HepG2 (cell line): ENCODE data around the gene CFAP46. TPM values are rescaled to one million over a fixed set of nuclear protein-coding genes. Genes with fewer than 3 reads are reported as not detected.

Source experiments
- ATAC-seq: fragments of 200-7000 bp; cut with Tn5 transposase; 3 replicates; pipeline ENCODE4 v1.9.1; 2020; ENCODE audit warnings: mild to moderate bottlenecking, moderate library complexity
- BruUV-seq: library from RNA; stranded (reverse); fragments of 400-500 nt; replicated peaks from 2 replicates; lab custom pipeline; 2021; lab: Mats Ljungman, UMichigan
- CTCF ChIA-PET: fragments of 300-600 bp; formaldehyde crosslinking; extraction: SDS; loops from one replicate; lab custom pipeline; 2021; ENCODE audit warnings: low total read pairs, inconsistent platforms, low intra/inter-chr PET ratio; lab: Yijun Ruan, JAX
- POLR2A ChIA-PET: fragments of 350-600 bp; sonication (Branson Sonifier 250); formaldehyde crosslinking; loops from one replicate; lab custom pipeline; 2020; ENCODE audit warnings: antibody characterized with exemption, inconsistent platforms; lab: Yijun Ruan, JAX
- DNase-seq: peaks from one replicate; pipeline ENCODE4 v3.0.0-alpha.2; 2015; ENCODE audit warnings: low spot score
- FAIRE-seq: peaks from 3 replicates; lab custom pipeline; 2011; peaks lifted over from hg19 to GRCh38; lab: Jason Lieb, UNC
- H2AFZ ChIP-seq: one replicate; pipeline ENCODE4 v1.6.1; 2011; ENCODE audit warnings: low read length, inconsistent platforms
- H3K27ac ChIP-seq: fragments of 300-600 bp; 3 replicates; pipeline ENCODE4 v1.8.0; 2011; ENCODE audit warnings: mixed run types, mild to moderate bottlenecking, mixed read lengths, low read length, inconsistent platforms; ENCODE audit not compliant: insufficient read depth; ENCODE audit errors: extremely low read length
- H3K27me3 ChIP-seq, 2 experiments: fragments of 200-600 bp in 1 of 2; 2 replicates in 1 of 2; 3 replicates in 1 of 2; pipeline versions ENCODE4 v1.6.0 to v1.8.0; 2011; ENCODE audit warnings: low read length in 2 of 2, mild to moderate bottlenecking in 2 of 2, moderate library complexity in 2 of 2, inconsistent platforms in 1 of 2; ENCODE audit not compliant: insufficient read depth in 2 of 2, control insufficient read depth in 1 of 2
- H3K36me3 ChIP-seq, 2 experiments: fragments of 200-600 bp in 1 of 2; replicated peaks in 1 of 2; 2 replicates in 1 of 2; 3 replicates in 1 of 2; pipeline versions ENCODE4 v1.5.1 to v1.8.0; 2011; ENCODE audit warnings: low read length in 2 of 2, inconsistent platforms in 1 of 2; ENCODE audit not compliant: insufficient read depth in 2 of 2, control insufficient read depth in 1 of 2
- H3K4me1 ChIP-seq: 2 replicates; pipeline ENCODE4 v1.5.1; 2012; ENCODE audit warnings: low read length, inconsistent platforms; ENCODE audit not compliant: insufficient read depth
- H3K4me2 ChIP-seq: 2 replicates; pipeline ENCODE4 v1.6.0; 2011; ENCODE audit warnings: low read depth, low read length, inconsistent platforms
- H3K4me3 ChIP-seq, 3 experiments: fragments of 200-600 bp in 1 of 3; sonication (generic), shearing (Covaris generic) in 1 of 3; replicated peaks in 1 of 3; 2 replicates each; pipeline ENCODE4 v1.5.1; 2011 to 2016; ENCODE audit warnings: low read length in 3 of 3, inconsistent platforms in 2 of 3, low read depth in 2 of 3, mild to moderate bottlenecking in 2 of 3, control low read depth in 1 of 3, mixed read lengths in 1 of 3; ENCODE audit not compliant: insufficient read depth in 1 of 3
- H3K79me2 ChIP-seq: one replicate; pipeline ENCODE4 v1.6.1; 2011; ENCODE audit warnings: low read length, inconsistent platforms; ENCODE audit not compliant: insufficient read depth
- H3K9ac ChIP-seq: 2 replicates; pipeline ENCODE4 v1.6.0; 2011; ENCODE audit warnings: mild to moderate bottlenecking, low read depth, low read length, inconsistent platforms; ENCODE audit not compliant: insufficient read depth
- H3K9me3 ChIP-seq: 2 replicates; pipeline ENCODE4 v1.5.1; 2012; ENCODE audit warnings: mild to moderate bottlenecking, low read length
- H4K20me1 ChIP-seq: 2 replicates; pipeline ENCODE4 v1.6.0; 2011; ENCODE audit warnings: inconsistent platforms, mild to moderate bottlenecking, low read length, moderate library complexity; ENCODE audit not compliant: insufficient read depth
- DDIT3 ChIP-seq: sonication (generic); formaldehyde crosslinking; IDR thresholded peaks from 2 replicates; pipeline ENCODE4 v1.4.0; 2020; ENCODE audit warnings: mild to moderate bottlenecking, missing genetic modification reagents
- EHMT2 ChIP-seq: fragments of 200-600 bp; sonication (generic); IDR thresholded peaks from 2 replicates; pipeline ENCODE4 v1.7.0; 2017; ENCODE audit warnings: antibody characterized with exemption, low read depth, low read length, borderline replicate concordance
- FOXK1 ChIP-seq: sonication (generic); formaldehyde crosslinking; IDR thresholded peaks from 2 replicates; pipeline ENCODE4 v1.4.0; 2020; ENCODE audit warnings: low read depth, missing genetic modification reagents, borderline replicate concordance
- MEIS1 ChIP-seq: sonication (generic); formaldehyde crosslinking; IDR thresholded peaks from 2 replicates; pipeline ENCODE4 v1.9.0; 2021; ENCODE audit warnings: mild to moderate bottlenecking, missing genetic modification reagents, moderate library complexity, borderline replicate concordance
- NFATC3 ChIP-seq: sonication (generic); formaldehyde crosslinking; IDR thresholded peaks from 2 replicates; pipeline ENCODE4 v1.5.1; 2020; ENCODE audit warnings: mild to moderate bottlenecking, missing genetic modification reagents
- NFYC ChIP-seq: IDR thresholded peaks from 2 replicates; pipeline ENCODE4 v1.6.1; 2016; ENCODE audit warnings: missing genetic modification reagents, missing compliant biosample characterization
- NR0B2 ChIP-seq: sonication (generic); formaldehyde crosslinking; IDR thresholded peaks from 2 replicates; pipeline ENCODE4 v1.4.0; 2020; ENCODE audit warnings: mild to moderate bottlenecking, missing genetic modification reagents
- PBX2 ChIP-seq: IDR thresholded peaks from 2 replicates; pipeline ENCODE4 v1.6.1; 2016; ENCODE audit warnings: control low read depth
- PHB2 ChIP-seq: fragments of 450-650 bp; IDR thresholded peaks from 2 replicates; pipeline ENCODE4 v1.6.1; 2018; ENCODE audit not compliant: partially characterized antibody
- PLRG1 ChIP-seq: fragments of 450-650 bp; conservative IDR thresholded peaks from 2 replicates; pipeline ENCODE4 v1.6.1; 2016
- ZNF121 ChIP-seq: sonication (generic); formaldehyde crosslinking; IDR thresholded peaks from 2 replicates; pipeline ENCODE4 v1.5.0; 2020; ENCODE audit warnings: mild to moderate bottlenecking, missing genetic modification reagents
- ZNF549 ChIP-seq: sonication (generic); formaldehyde crosslinking; IDR thresholded peaks from 2 replicates; pipeline ENCODE4 v1.5.0; 2020; ENCODE audit warnings: missing genetic modification reagents
- ZNF615 ChIP-seq: sonication (generic); formaldehyde crosslinking; IDR thresholded peaks from 2 replicates; pipeline ENCODE4 v1.5.0; 2020; ENCODE audit warnings: mild to moderate bottlenecking, missing genetic modification reagents, borderline replicate concordance
- ZSCAN25 ChIP-seq: sonication (generic); formaldehyde crosslinking; IDR thresholded peaks from 2 replicates; pipeline ENCODE4 v1.8.0; 2022; ENCODE audit warnings: mild to moderate bottlenecking, missing genetic modification reagents
- WGBS: methylation state at CpG from one replicate; pipeline ENCODE4 v1.1.6; 2017; ENCODE audit warnings: low lambda C conversion rate; 5-methylcytosine and 5-hydroxymethylcytosine counted together
- in situ Hi-C: cut with HindIII; loops from 2 replicates; pipeline ENCODE4 v1.10.0; 2017; ENCODE audit warnings: low pct_unique_long_range_greater_than_20kb; ENCODE audit not compliant: extremely low pct_ligation_motif_present
- intact Hi-C: fragments of 100-400 bp; cut with micrococcal nuclease; formaldehyde crosslinking; loops from one replicate; pipeline ENCODE4 v1.10.0; 2022; ENCODE audit not compliant: unreplicated experiment
- polyA plus RNA-seq, 8 experiments: library from polyadenylated mRNA; depleted of rRNA in 3 of 8; stranded (reverse) in 7 of 8; unstranded in 1 of 8; fragments of >200 nt; fragmentation: Illumina TruSeq in 4 of 8; extraction: Trizol in 4 of 8; gene quantifications; 2 replicates each; pipeline versions ENCODE4 v1.2.1 to v1.2.3, GENCODE V29; 2011 to 2016; ENCODE audit warnings: low read depth in 4 of 8, missing spikeins in 1 of 8, mixed read lengths in 1 of 8; ENCODE audit not compliant: insufficient read depth in 1 of 8
- total RNA-seq, 5 experiments: library from RNA; depleted of rRNA; stranded (reverse); fragments of >200 nt; fragmentation: Illumina TruSeq; extraction: Trizol; gene quantifications; 2 replicates each; pipeline ENCODE4 v1.2.3, GENCODE V29; 2016; ENCODE audit warnings: low read depth in 1 of 5

The CFAP46 gene
- total and polyA plus RNA-seq, 2 of the 13 experiments (the other 11 are each of a cell fraction or from before 2014, with no cell fraction given), result 0.24 to 0.84 TPM

GRCh38 chr10:132984008-132984295 lies 41.6 kb upstream of the CFAP46 start (continued):
- no peak for TF ChIP-seq NR0B2 (CRISPR knock-in tag)

GRCh38 chr10:132983252-132984007 lies 41.1 kb upstream of the CFAP46 start:
- POLR2A ChIA-PET, result no interaction called here
- Histone ChIP-seq H3K79me2 (no peaks in the 10 kb centered on the region), H3K4me1 (no peaks in the 10 kb centered on the region), H3K9ac (no peak overlapping the region), H3K27me3 (peaks cover 8 to 70% of the 10 kb centered on the region in 2 experiments; a peak in 4 of 5 replicates), H3K4me2 (no peak overlapping the region)
- FAIRE-seq (no peak), ATAC-seq (no peak), DNase-seq (no peak)
- CTCF ChIA-PET, result no interaction called here
- intact Hi-C loops, result no loop called here
- no TSS peak for BruUV-seq
- in situ Hi-C loops, result no loop called here
- 56% methylated on average over 37 of the region's 42 CpGs for WGBS
- TF ChIP-seq FOXK1 (CRISPR knock-in tag) (no peak), ZSCAN25 (no peak), PLRG1 (no peak), ZNF121 (no peak), PHB2 (no peak), NFYC (CRISPR knock-in tag) (no peak), ZNF615 (CRISPR knock-in tag) (no peak), EHMT2 (no peak), MEIS1 (CRISPR knock-in tag) (no peak), PBX2 (CRISPR knock-in tag) (no peak), ZNF549 (CRISPR knock-in tag) (no peak), NFATC3 (no peak), DDIT3 (CRISPR knock-in tag) (no peak)
- TF ChIP-seq, all 625 proteins: peak for 0
- 0 out of 2 replicates have a peak, but pooled peaks cover 5% of the 10 kb centered on the region for H4K20me1 ChIP-seq
- no peak overlapping the region for H2AFZ ChIP-seq
- H3K27ac ChIP-seq, result no peak overlapping the region
- H3K9me3 ChIP-seq, result no peaks in the 10 kb centered on the region
- no peak overlapping the region for H3K4me3 ChIP-seq
- no peaks in the 10 kb centered on the region for H3K36me3 ChIP-seq
